Smooth muscle cell (in vitro differentiated cells): ENCODE measurements around the gene TLN1. TPM values are rescaled to one million over a fixed set of nuclear protein-coding genes. Genes with fewer than 3 reads are reported as not detected.

Experiments
- DNase-seq: peaks from one replicate; lab custom pipeline; 2025; ENCODE audit not compliant: unreplicated experiment; lab: John Stamatoyannopoulos, UW
- H2AFZ ChIP-seq: fragments of 200-600 bp; sonication (generic); 2 replicates; pipeline ENCODE4 v1.6.0; 2016; ENCODE audit warnings: antibody characterized with exemption, low read depth, mild to moderate bottlenecking
- H3F3A ChIP-seq: fragments of 200-600 bp; sonication (generic); 2 replicates; pipeline ENCODE4 v1.6.0; 2017; ENCODE audit warnings: antibody characterized with exemption, low read depth
- H3K27ac ChIP-seq: fragments of 200-600 bp; sonication (generic); 2 replicates; pipeline ENCODE4 v1.5.1; 2016; ENCODE audit warnings: low read depth, mild to moderate bottlenecking
- H3K27me3 ChIP-seq: fragments of 200-600 bp; sonication (generic); 2 replicates; pipeline ENCODE4 v1.6.1; 2016; ENCODE audit warnings: low read depth, mild to moderate bottlenecking
- H3K36me3 ChIP-seq: fragments of 200-600 bp; sonication (generic); 2 replicates; pipeline ENCODE4 v1.5.1; 2016; ENCODE audit warnings: low read depth
- H3K4me1 ChIP-seq: fragments of 200-600 bp; sonication (generic); 2 replicates; pipeline ENCODE4 v1.5.1; 2016; ENCODE audit warnings: low read depth
- H3K4me2 ChIP-seq: fragments of 200-600 bp; sonication (generic); 2 replicates; pipeline ENCODE4 v1.6.0; 2016; ENCODE audit warnings: mild to moderate bottlenecking
- H3K4me3 ChIP-seq: fragments of 200-600 bp; sonication (generic); 2 replicates; pipeline ENCODE4 v1.5.1; 2016; ENCODE audit warnings: mild to moderate bottlenecking
- H3K79me2 ChIP-seq: fragments of 200-600 bp; sonication (generic); 2 replicates; pipeline ENCODE4 v1.6.0; 2016; ENCODE audit warnings: low read depth, mild to moderate bottlenecking
- H3K9ac ChIP-seq: fragments of 200-600 bp; sonication (generic); 2 replicates; pipeline ENCODE4 v1.6.0; 2016; ENCODE audit warnings: low read depth
- H3K9me3 ChIP-seq: fragments of 200-600 bp; sonication (generic); replicated peaks from 2 replicates; pipeline ENCODE4 v1.5.1; 2016; ENCODE audit warnings: low read depth
- H4K20me1 ChIP-seq: fragments of 200-600 bp; sonication (generic); 2 replicates; pipeline ENCODE4 v1.6.0; 2016; ENCODE audit warnings: low read depth
- WGBS: methylation state at CpG from one replicate; pipeline ENCODE4 v1.1.7; 2016; ENCODE audit warnings: low lambda C conversion rate; 5-methylcytosine and 5-hydroxymethylcytosine counted together
- polyA plus RNA-seq: library from polyadenylated mRNA; unstranded; fragments of >200 nt; fragmentation: Nextera tagmentation; extraction: Ambion mirVana; gene quantifications from 2 replicates; pipeline ENCODE4 v1.2.1, GENCODE V29; 2016
- total RNA-seq: library from RNA; depleted of rRNA; stranded (reverse); fragments of >200 nt; gene quantifications from 2 replicates; pipeline ENCODE4 v1.2.3, GENCODE V29; 2014
- TF ChIP-seq, protein P1 (sequence below): fragments of 200-600 bp; sonication (generic); IDR thresholded peaks from 2 replicates; pipeline ENCODE4 v1.5.1; 2017; ENCODE audit warnings: borderline replicate concordance, mild to moderate bottlenecking, antibody characterized with exemption; ENCODE audit not compliant: insufficient read depth, poor library complexity, severe bottlenecking

Gene TLN1
- total and polyA plus RNA-seq, 2 experiments from 2014 or later: 130 to 145 TPM

DNA sequence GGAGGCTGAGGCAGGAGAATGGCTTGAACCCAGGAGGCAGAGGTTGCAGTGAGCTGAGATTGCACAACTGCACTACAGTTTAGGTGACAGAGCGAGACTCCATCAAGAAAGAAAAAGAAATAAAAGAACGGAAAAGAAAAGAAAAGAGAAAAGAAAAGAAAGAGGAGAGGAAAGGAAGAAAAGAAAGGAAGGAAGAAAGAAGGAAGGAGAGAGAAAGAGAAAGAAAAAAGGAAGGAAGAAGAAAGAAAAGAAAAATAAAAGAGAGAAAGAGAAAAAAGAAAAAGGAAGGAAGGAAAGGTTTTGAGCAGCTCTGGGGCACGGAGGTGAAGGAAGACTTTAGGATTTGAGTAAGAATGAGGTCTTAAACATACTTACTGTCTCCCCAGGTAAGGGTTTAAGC lies 18.4 kb downstream of the TLN1 start:
- Histone ChIP-seq H3K4me1 (no peaks in the 10 kb centered on the region), H4K20me1 (peaks cover 20% of the 10 kb centered on the region), H3K4me2 (no peak overlapping the region), H3K9ac (no peak overlapping the region), H3K27ac (no peak overlapping the region), H2AFZ (no peak overlapping the region), H3K4me3 (no peak overlapping the region), H3K9me3 (no peaks in the 10 kb centered on the region), H3F3A (peaks cover 3% of the 10 kb centered on the region), H3K27me3 (no peaks in the 10 kb centered on the region), H3K36me3 (peaks cover 30% of the 10 kb centered on the region), H3K79me2 (no peaks in the 10 kb centered on the region)
- TF ChIP-seq, protein P1, sequence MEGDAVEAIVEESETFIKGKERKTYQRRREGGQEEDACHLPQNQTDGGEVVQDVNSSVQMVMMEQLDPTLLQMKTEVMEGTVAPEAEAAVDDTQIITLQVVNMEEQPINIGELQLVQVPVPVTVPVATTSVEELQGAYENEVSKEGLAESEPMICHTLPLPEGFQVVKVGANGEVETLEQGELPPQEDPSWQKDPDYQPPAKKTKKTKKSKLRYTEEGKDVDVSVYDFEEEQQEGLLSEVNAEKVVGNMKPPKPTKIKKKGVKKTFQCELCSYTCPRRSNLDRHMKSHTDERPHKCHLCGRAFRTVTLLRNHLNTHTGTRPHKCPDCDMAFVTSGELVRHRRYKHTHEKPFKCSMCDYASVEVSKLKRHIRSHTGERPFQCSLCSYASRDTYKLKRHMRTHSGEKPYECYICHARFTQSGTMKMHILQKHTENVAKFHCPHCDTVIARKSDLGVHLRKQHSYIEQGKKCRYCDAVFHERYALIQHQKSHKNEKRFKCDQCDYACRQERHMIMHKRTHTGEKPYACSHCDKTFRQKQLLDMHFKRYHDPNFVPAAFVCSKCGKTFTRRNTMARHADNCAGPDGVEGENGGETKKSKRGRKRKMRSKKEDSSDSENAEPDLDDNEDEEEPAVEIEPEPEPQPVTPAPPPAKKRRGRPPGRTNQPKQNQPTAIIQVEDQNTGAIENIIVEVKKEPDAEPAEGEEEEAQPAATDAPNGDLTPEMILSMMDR: no peak
- 99% methylated on average over 3 of the region's 3 CpGs for WGBS
- DNase-seq: no peak

DNA sequence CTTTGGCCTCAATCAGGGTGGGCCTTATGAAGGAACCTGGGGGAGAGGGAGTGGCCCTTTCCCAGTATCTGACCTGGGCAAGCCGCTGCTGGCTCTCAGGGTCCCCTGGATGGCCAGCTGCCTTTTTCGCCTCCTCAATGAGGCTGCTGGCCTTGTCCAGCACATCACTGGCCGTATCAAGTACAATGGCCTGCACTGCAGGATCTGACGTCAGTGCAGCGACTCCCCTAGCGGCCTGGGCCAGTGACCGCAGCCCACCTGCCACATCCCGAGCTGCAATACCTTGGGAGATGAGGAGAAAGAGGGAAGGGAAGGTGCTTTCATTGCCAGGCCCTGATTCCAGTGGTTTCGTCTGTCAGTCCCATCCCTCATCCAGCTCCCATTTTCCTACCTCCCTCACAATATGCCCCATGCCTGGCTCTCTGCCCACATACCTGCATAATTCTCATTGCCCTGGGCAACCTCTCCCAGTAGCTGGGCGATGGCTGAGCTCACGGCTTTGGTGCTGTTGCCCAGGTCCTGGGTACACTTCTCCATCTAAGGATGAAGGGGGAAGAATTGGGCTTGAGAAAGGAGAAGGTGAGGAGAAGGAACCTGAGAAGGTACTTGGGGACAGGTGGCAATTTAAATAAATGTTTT lies 19.1 kb downstream of the TLN1 start:
- H3F3A ChIP-seq: peaks cover 3% of the 10 kb centered on the region
- peaks cover 36% of the 10 kb centered on the region for H3K36me3 ChIP-seq
- H3K4me1 ChIP-seq: no peaks in the 10 kb centered on the region
- H3K27me3 ChIP-seq: no peaks in the 10 kb centered on the region
- TF ChIP-seq, protein P1: no peak
- 93% methylated on average over 11 of the region's 11 CpGs for WGBS
- no peak overlapping the region for H2AFZ ChIP-seq
- no peaks in the 10 kb centered on the region for H3K9me3 ChIP-seq
- H3K4me3 ChIP-seq: no peak overlapping the region
- no peak overlapping the region for H3K27ac ChIP-seq
- no peak overlapping the region for H3K9ac ChIP-seq
- no peaks in the 10 kb centered on the region for H3K79me2 ChIP-seq
- DNase-seq: no peak
- peaks cover 21% of the 10 kb centered on the region for H4K20me1 ChIP-seq
- H3K4me2 ChIP-seq: no peak overlapping the region

DNA sequence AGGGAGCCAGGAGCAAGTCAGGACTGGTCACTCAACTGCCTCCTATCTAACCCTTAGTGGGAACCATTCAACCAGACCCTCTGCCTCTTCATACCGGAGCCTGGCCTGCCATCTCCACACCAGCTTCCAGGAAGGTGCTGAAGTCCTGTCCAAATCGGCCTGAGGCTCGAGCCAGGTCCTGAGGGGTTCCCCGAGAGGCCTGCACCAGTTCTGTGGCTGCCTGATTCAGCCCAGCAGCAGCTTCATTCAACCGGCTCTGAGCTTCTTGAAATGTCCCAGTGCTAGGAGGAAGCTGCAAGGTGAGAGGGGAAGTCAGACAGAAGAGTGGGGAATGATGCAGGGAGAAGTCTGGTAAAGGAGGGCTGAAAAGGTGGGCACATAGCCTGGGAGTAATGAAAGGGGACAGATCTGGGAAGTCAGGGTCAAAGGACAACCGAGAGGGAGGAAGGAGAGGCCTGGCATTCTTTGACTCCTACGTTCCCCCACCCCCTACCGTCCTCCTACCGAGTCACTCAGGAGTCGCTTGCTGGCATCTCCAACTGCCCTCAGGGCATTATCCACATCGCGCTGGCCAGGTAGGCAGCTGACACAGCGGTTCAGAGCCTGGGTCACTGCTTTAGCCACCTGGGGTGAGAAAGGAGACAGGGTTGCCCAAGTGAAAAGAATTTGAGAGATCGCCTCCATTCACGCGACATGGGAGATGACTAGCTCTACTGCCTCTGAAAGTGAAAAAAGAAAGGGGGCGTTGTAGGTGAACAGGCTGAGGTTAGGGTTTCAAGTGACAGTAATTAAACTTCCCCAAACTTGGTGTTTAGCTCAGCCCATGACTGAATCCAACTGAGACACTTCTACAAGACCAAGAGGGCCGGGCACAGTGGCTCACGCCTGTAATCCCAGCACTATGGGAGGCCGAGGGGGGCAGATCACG lies 20.2 kb downstream of the TLN1 start:
- H3K79me2 ChIP-seq: no peaks in the 10 kb centered on the region
- no peak for DNase-seq
- H2AFZ ChIP-seq: no peak overlapping the region
- 92% methylated on average over 21 of the region's 21 CpGs for WGBS
- no peak overlapping the region for H3K27ac ChIP-seq
- H3K27me3 ChIP-seq: no peaks in the 10 kb centered on the region
- H3K4me2 ChIP-seq: no peak overlapping the region
- peaks cover 34% of the 10 kb centered on the region for H3K36me3 ChIP-seq
- H4K20me1 ChIP-seq: peaks cover 24% of the 10 kb centered on the region
- no peak overlapping the region for H3K9ac ChIP-seq
- H3K4me1 ChIP-seq: no peaks in the 10 kb centered on the region
- H3K4me3 ChIP-seq: no peak overlapping the region
- peaks cover 3% of the 10 kb centered on the region for H3F3A ChIP-seq
- TF ChIP-seq, protein P1: no peak
- H3K9me3 ChIP-seq: no peaks in the 10 kb centered on the region
